ENCODE data around the gene MPP2.

DNA sequence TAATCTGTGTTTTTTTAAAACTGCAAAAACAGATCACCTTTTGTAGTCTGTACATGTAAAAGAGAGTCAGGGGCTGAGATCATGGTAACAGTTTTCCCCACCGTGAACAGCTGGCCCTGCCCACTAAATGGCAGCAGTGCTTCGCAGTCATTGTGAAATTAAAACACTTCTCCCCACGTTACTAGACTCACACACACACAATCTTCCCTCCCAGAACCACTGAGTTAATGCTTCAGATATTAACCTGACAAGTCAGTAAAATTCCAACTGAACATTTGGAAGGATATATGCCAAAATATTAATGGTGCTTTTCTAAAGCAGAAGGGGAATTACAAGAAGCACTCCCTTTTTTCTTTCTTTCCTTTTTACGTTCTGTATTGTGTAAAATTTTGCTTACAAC is 61.6 kb downstream of the MPP2 start:
- TF ChIP-seq, protein P1, sequence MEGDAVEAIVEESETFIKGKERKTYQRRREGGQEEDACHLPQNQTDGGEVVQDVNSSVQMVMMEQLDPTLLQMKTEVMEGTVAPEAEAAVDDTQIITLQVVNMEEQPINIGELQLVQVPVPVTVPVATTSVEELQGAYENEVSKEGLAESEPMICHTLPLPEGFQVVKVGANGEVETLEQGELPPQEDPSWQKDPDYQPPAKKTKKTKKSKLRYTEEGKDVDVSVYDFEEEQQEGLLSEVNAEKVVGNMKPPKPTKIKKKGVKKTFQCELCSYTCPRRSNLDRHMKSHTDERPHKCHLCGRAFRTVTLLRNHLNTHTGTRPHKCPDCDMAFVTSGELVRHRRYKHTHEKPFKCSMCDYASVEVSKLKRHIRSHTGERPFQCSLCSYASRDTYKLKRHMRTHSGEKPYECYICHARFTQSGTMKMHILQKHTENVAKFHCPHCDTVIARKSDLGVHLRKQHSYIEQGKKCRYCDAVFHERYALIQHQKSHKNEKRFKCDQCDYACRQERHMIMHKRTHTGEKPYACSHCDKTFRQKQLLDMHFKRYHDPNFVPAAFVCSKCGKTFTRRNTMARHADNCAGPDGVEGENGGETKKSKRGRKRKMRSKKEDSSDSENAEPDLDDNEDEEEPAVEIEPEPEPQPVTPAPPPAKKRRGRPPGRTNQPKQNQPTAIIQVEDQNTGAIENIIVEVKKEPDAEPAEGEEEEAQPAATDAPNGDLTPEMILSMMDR (IDR thresholded peaks at IDR 0.05) = no peak
- TF ChIP-seq POLR2A (IDR thresholded peaks at IDR 0.05) = no peak
